Tibial nerve (tissue), 4 donors: ENCODE data around the gene MSI1. TPM values are rescaled to one million over a fixed set of nuclear protein-coding genes. Genes with fewer than 3 reads are reported as not detected.
"Not testable (repeated sequence)": the region's sequence is repeated elsewhere in the genome, so short reads cannot be mapped to it uniquely, and the experiment has no call there.

Experiments used
- DNase-seq, 2 donors: peaks; one replicate each; pipeline ENCODE4 v3.0.0-alpha.2; 2019; ENCODE audit warnings: low spot score in 2 of 2
- H3K27ac ChIP-seq, 4 donors: fragments of 200-600 bp; sonication (generic) in 3 of 4; one replicate each; pipeline ENCODE4 v1.5.1; 2017 to 2019; ENCODE audit warnings: mild to moderate bottlenecking in 1 of 4
- H3K27me3 ChIP-seq, 2 donors: fragments of 200-600 bp; sonication (generic) in 1 of 2; one replicate each; pipeline versions ENCODE4 v1.5.1 to v1.6.0; 2017 to 2019
- H3K36me3 ChIP-seq, 3 donors: fragments of 200-600 bp; sonication (generic); one replicate each; pipeline ENCODE4 v1.5.1; 2018 to 2019
- H3K4me1 ChIP-seq, 4 donors: fragments of 200-600 bp; sonication (generic) in 3 of 4; one replicate each; pipeline ENCODE4 v1.5.1; 2017 to 2019
- H3K4me3 ChIP-seq, 4 donors: fragments of 200-600 bp; sonication (generic) in 3 of 4; one replicate each; pipeline ENCODE4 v1.5.1; 2017 to 2019; ENCODE audit warnings: mild to moderate bottlenecking in 1 of 4, moderate library complexity in 1 of 4
- H3K9me3 ChIP-seq, 4 donors: fragments of 200-600 bp; sonication (generic) in 3 of 4; one replicate each; pipeline ENCODE4 v1.5.1; 2017 to 2019
- EP300 ChIP-seq, 2 donors: sonication (generic); formaldehyde crosslinking; IDR thresholded peaks; one replicate each; pipeline ENCODE4 v1.6.1; 2017; ENCODE audit warnings: antibody characterized with exemption in 2 of 2, mild to moderate bottlenecking in 1 of 2
- POLR2A ChIP-seq, 2 donors: fragments of 450-650 bp; IDR thresholded peaks; one replicate each; pipeline ENCODE4 v1.6.1; 2017; ENCODE audit warnings: antibody characterized with exemption in 2 of 2, mild to moderate bottlenecking in 2 of 2, moderate library complexity in 2 of 2
- WGBS, 2 donors: methylation state at CpG; one replicate each; pipeline ENCODE4 v1.1.5; 2018; 5-methylcytosine and 5-hydroxymethylcytosine counted together
- total RNA-seq, 4 donors: library from RNA; depleted of rRNA; stranded (reverse); fragments of >200 nt; gene quantifications; one replicate each; pipeline ENCODE4 v1.1.0, GENCODE V29; 2016
- TF ChIP-seq, protein P1 (sequence below), 5 experiments: fragments of 200-600 bp in 3 of 5; fragments of 450-650 bp in 2 of 5; sonication (generic) in 3 of 5; IDR thresholded peaks; one replicate each; pipeline ENCODE4 v1.5.1; 2016 to 2019; ENCODE audit warnings: antibody characterized with exemption in 5 of 5, mild to moderate bottlenecking in 3 of 5, moderate library complexity in 2 of 5

Gene MSI1
- total RNA-seq, 4 donors from 2014 or later, result 0.22 to 1.2 (median 0.59) TPM; not detected in 1

DNA sequence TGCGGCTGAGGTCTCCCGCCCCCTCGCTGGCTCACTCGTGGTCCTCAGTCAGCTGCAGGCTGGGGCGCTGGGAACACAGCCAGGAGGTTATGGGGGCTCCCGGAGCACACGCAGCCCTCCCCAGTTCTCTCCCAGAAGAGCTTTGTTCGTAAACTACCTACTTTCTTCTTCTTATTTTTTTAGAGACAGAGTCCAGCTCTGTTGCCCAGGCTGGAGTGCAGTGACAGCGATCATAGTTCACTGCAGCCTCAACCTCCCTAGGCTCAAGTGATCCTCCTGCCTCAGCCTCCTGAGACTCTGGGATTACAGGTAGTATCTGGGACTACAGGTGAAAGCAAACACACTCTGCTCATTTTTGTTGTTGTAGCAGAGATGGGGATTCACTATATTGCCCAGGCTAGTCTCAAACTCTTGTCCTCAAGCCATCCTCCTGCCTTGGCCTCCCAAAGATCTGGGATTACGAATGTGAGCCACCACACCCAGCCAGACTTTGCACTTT lies 25.9 kb downstream of the MSI1 start:
- H3K27me3 ChIP-seq, result peaks cover 0 to 16% of the 10 kb centered on the region in 2 donors
- TF ChIP-seq EP300 (IDR thresholded peaks at IDR 0.05) (no peak), POLR2A (IDR thresholded peaks at IDR 0.05) (no peak)
- TF ChIP-seq, protein P1, sequence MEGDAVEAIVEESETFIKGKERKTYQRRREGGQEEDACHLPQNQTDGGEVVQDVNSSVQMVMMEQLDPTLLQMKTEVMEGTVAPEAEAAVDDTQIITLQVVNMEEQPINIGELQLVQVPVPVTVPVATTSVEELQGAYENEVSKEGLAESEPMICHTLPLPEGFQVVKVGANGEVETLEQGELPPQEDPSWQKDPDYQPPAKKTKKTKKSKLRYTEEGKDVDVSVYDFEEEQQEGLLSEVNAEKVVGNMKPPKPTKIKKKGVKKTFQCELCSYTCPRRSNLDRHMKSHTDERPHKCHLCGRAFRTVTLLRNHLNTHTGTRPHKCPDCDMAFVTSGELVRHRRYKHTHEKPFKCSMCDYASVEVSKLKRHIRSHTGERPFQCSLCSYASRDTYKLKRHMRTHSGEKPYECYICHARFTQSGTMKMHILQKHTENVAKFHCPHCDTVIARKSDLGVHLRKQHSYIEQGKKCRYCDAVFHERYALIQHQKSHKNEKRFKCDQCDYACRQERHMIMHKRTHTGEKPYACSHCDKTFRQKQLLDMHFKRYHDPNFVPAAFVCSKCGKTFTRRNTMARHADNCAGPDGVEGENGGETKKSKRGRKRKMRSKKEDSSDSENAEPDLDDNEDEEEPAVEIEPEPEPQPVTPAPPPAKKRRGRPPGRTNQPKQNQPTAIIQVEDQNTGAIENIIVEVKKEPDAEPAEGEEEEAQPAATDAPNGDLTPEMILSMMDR (IDR thresholded peaks at IDR 0.05), result no peak
- no peaks in the 10 kb centered on the region for H3K9me3 ChIP-seq
- H3K36me3 ChIP-seq, result peaks cover 0 to 18% (median 0%) of the 10 kb centered on the region in 3 donors
- no peak overlapping the region for H3K4me3 ChIP-seq
- 37 to 41% methylated on average over 10 of the region's 10 CpGs for WGBS, 2 donors
- no peak overlapping the region for H3K27ac ChIP-seq
- no peak for DNase-seq
- H3K4me1 ChIP-seq, result no peaks in the 10 kb centered on the region

DNA sequence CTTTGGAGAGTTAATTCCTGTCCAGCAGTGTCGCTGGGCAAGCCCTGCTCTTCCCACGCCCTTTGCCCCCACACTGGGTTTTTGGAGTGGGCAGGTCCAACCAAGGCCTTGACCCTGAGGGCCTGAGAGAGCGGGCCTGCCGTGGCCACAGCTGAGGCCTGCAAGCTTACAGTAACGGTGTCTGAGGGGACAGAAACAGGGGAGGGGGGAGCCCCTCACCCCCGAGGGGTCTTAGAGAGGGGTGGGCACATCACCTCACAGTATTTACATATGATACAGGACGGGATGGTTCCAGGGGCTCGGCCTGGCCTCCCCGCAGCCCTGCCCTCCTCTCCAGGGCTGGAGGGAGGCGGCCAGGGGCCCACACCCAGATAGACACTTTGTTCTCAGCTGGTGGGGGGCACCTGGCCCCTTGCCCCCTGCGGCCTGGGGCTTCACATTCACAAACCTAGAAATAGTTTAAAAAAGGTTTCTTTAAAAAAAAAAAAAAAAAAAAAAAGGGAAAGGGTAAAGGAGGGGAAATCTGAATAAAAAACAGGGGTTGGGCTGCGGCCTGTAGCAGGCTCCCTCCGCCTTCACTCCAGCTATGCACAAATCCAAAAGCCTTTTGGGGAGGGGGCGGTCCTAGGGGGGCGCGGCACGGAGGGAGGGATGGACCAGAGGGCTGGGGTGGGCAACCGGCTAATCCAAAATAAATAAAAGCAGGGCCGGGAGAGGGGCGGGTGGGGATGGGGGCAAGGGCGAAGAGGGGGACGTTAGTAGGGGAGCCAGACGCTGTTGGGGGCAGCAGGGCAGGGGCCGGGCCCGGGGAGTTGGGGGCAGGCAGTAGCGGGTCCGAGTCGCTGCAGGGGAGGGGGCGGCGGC lies 26.6 kb downstream of the MSI1 start:
- Histone ChIP-seq H3K36me3 (peaks cover 0 to 14% (median 0%) of the 10 kb centered on the region in 3 donors), H3K27me3 (peaks cover 0 to 16% of the 10 kb centered on the region in 2 donors), H3K4me1 (no peaks in the 10 kb centered on the region), H3K9me3 (no peaks in the 10 kb centered on the region), H3K4me3 (no peak overlapping the region), H3K27ac (no peak overlapping the region)
- WGBS, 2 donors, result 36 to 45% methylated on average over 30 of the region's 30 CpGs
- TF ChIP-seq POLR2A (IDR thresholded peaks at IDR 0.05), result no peak
- TF ChIP-seq, protein P1 (IDR thresholded peaks at IDR 0.05), result no peak
- no peak for TF ChIP-seq EP300 (IDR thresholded peaks at IDR 0.05)
- DNase-seq, result no peak

GRCh38 chr12:120339256-120339655 lies 29.7 kb downstream of the MSI1 start:
- no peaks in the 10 kb centered on the region for H3K4me1 ChIP-seq
- H3K4me3 ChIP-seq, result no peak overlapping the region
- H3K27me3 ChIP-seq, result peaks cover 0 to 16% of the 10 kb centered on the region in 2 donors
- no peak overlapping the region for H3K27ac ChIP-seq
- DNase-seq, result no peak
- WGBS, 2 donors, result 93% methylated on average over 4 of the region's 4 CpGs
- H3K36me3 ChIP-seq, result no peaks in the 10 kb centered on the region
- no peaks in the 10 kb centered on the region for H3K9me3 ChIP-seq
- no peak for TF ChIP-seq POLR2A (IDR thresholded peaks at IDR 0.05)
- TF ChIP-seq EP300 (IDR thresholded peaks at IDR 0.05), result no peak
- TF ChIP-seq, protein P1 (IDR thresholded peaks at IDR 0.05), result no peak

- WGBS, 2 donors, result 90 to 93% methylated on average over 2 of the region's 2 CpGs
- TF ChIP-seq, protein P1 (IDR thresholded peaks at IDR 0.05), result no peak
- TF ChIP-seq EP300 (IDR thresholded peaks at IDR 0.05), result no peak
- TF ChIP-seq POLR2A (IDR thresholded peaks at IDR 0.05), result no peak
- H3K4me3 ChIP-seq, result no peak overlapping the region
- no peaks in the 10 kb centered on the region for H3K36me3 ChIP-seq
- H3K27ac ChIP-seq, result no peak overlapping the region
- DNase-seq, result no peak
- no peaks in the 10 kb centered on the region for H3K9me3 ChIP-seq
- H3K27me3 ChIP-seq, result peaks cover 0 to 14% of the 10 kb centered on the region in 2 donors
- H3K4me1 ChIP-seq, result no peaks in the 10 kb centered on the region
These were observed 31.2 kb downstream of the MSI1 start for GRCh38 chr12:120337730-120338129.

GRCh38 chr12:120336392-120336791 lies 32.6 kb downstream of the MSI1 start:
- not testable (repeated sequence) for H3K9me3 ChIP-seq, H3K4me1 ChIP-seq, H3K27ac ChIP-seq, H3K27me3 ChIP-seq, H3K4me3 ChIP-seq, DNase-seq, H3K36me3 ChIP-seq
- WGBS, 2 donors, result 84 to 94% methylated on average over 2 of the region's 2 CpGs
